H1 (cell line): ENCODE results near the gene STX5. TPM values are rescaled to one million over a fixed set of nuclear protein-coding genes. Genes with fewer than 3 reads are reported as not detected.

Experiments used
- CTCF ChIA-PET: fragments of 300-600 bp; sonication (Branson Sonifier 250); formaldehyde crosslinking; loops from one replicate; lab custom pipeline; 2021; ENCODE audit not compliant: partially characterized antibody; lab: Charles Lee
- POLR2A ChIA-PET: fragments of 300-600 bp; sonication (Branson Sonifier 250); formaldehyde crosslinking; loops from one replicate; lab custom pipeline; 2021; ENCODE audit warnings: inconsistent platforms; ENCODE audit not compliant: partially characterized antibody; lab: Charles Lee
- DNase-seq, 2 experiments: peaks; one replicate each; pipeline versions ENCODE4 v3.0.0 to v3.0.0-alpha.2; 2010 to 2022; ENCODE audit warnings: low spot score in 2 of 2, low read depth in 1 of 2, mixed read lengths in 1 of 2
- FAIRE-seq: peaks from 2 replicates; lab custom pipeline; 2011; peaks lifted over from hg19 to GRCh38; lab: Jason Lieb, UNC
- H2AFZ ChIP-seq: 2 replicates; pipeline ENCODE4 v1.8.1; 2012; ENCODE audit warnings: low read length, inconsistent platforms
- H2AK5ac ChIP-seq: 2 replicates; pipeline ENCODE4 v1.6.1; 2013; ENCODE audit warnings: low read depth, low read length
- H2BK120ac ChIP-seq: replicated peaks from 2 replicates; pipeline ENCODE3; 2013; ENCODE audit warnings: low read depth, low read length, inconsistent platforms
- H2BK12ac ChIP-seq: 2 replicates; pipeline ENCODE4 v1.6.1; 2013; ENCODE audit warnings: low read depth, low read length
- H2BK15ac ChIP-seq: 2 replicates; pipeline ENCODE4 v1.6.1; 2013; ENCODE audit warnings: low read length
- H2BK20ac ChIP-seq: 2 replicates; pipeline ENCODE4 v1.6.1; 2013; ENCODE audit warnings: low read length
- H2BK5ac ChIP-seq: 2 replicates; pipeline ENCODE4 v1.6.1; 2013; ENCODE audit warnings: low read depth, low read length
- H3K14ac ChIP-seq: 2 replicates; pipeline ENCODE4 v1.6.1; 2013; ENCODE audit warnings: inconsistent platforms; ENCODE audit not compliant: insufficient read length
- H3K18ac ChIP-seq: 2 replicates; pipeline ENCODE4 v1.6.1; 2013; ENCODE audit warnings: low read length; ENCODE audit errors: extremely low read depth
- H3K23ac ChIP-seq: 2 replicates; pipeline ENCODE4 v1.6.1; 2013; ENCODE audit warnings: inconsistent platforms; ENCODE audit not compliant: insufficient read length
- H3K23me2 ChIP-seq: 2 replicates; pipeline ENCODE4 v1.6.1; 2013; ENCODE audit warnings: low read depth, low read length
- H3K27ac ChIP-seq: 2 replicates; pipeline ENCODE4 v1.6.1; 2011; ENCODE audit warnings: low read depth, low read length, inconsistent platforms
- H3K27me3 ChIP-seq, 4 experiments: replicated peaks in 1 of 4; 1 replicate in 1 of 4; 2 replicates in 3 of 4; pipeline versions ENCODE4 v1.6.1 to v1.8.1; 2011 to 2013; ENCODE audit warnings: low read length in 3 of 4, mild to moderate bottlenecking in 3 of 4, inconsistent platforms in 2 of 4, mixed read lengths in 2 of 4, moderate library complexity in 1 of 4; ENCODE audit not compliant: control insufficient read depth in 3 of 4, insufficient read depth in 3 of 4; ENCODE audit errors: extremely low read depth in 1 of 4
- H3K36me3 ChIP-seq, 4 experiments: 2 replicates each; pipeline versions ENCODE4 v1.6.1 to v1.8.1; 2011 to 2013; ENCODE audit warnings: mild to moderate bottlenecking in 4 of 4, low read length in 3 of 4, moderate library complexity in 2 of 4, control low read depth in 1 of 4, inconsistent platforms in 1 of 4; ENCODE audit not compliant: insufficient read depth in 4 of 4, control insufficient read depth in 2 of 4
- H3K4ac ChIP-seq: replicated peaks from 2 replicates; pipeline ENCODE3; 2013; ENCODE audit warnings: low read length, low read depth, mixed read lengths, inconsistent platforms; ENCODE audit not compliant: insufficient read length
- H3K4me1 ChIP-seq, 4 experiments: replicated peaks in 1 of 4; 1 replicate in 1 of 4; 2 replicates in 3 of 4; pipeline versions ENCODE4 v1.6.1 to v1.8.1; 2011 to 2013; ENCODE audit warnings: low read length in 3 of 4, inconsistent platforms in 2 of 4, mixed read lengths in 1 of 4; ENCODE audit not compliant: insufficient read depth in 4 of 4, control insufficient read depth in 3 of 4
- H3K4me2 ChIP-seq, 2 experiments: 2 replicates each; pipeline versions ENCODE4 v1.6.1 to v1.8.1; 2011 to 2013; ENCODE audit warnings: low read depth in 2 of 2, low read length in 2 of 2, control low read depth in 1 of 2, inconsistent platforms in 1 of 2, mild to moderate bottlenecking in 1 of 2; ENCODE audit not compliant: insufficient read depth in 1 of 2
- H3K4me3 ChIP-seq, 4 experiments: fragments of 200-600, 300-600 bp in 1 of 4; sonication (generic), shearing (Covaris generic), sonication (Bioruptor Twin) in 1 of 4; 2 replicates each; pipeline versions ENCODE4 v1.5.1 to v1.8.1; 2011 to 2016; ENCODE audit warnings: low read length in 4 of 4, low read depth in 3 of 4, control low read depth in 2 of 4, inconsistent platforms in 2 of 4, mild to moderate bottlenecking in 2 of 4, mixed read lengths in 1 of 4, moderate library complexity in 1 of 4; ENCODE audit not compliant: insufficient read depth in 2 of 4; ENCODE audit errors: extremely low read depth in 1 of 4
- H3K56ac ChIP-seq: replicated peaks from 2 replicates; pipeline ENCODE3; 2013; ENCODE audit warnings: low read depth, mild to moderate bottlenecking, mixed read lengths, low read length, inconsistent platforms; ENCODE audit not compliant: insufficient read length
- H3K79me1 ChIP-seq: 2 replicates; pipeline ENCODE4 v1.6.1; 2013; ENCODE audit warnings: low read depth, low read length, control low read depth
- H3K79me2 ChIP-seq, 2 experiments: 2 replicates each; pipeline versions ENCODE4 v1.6.1 to v1.8.1; 2012 to 2013; ENCODE audit warnings: low read length in 2 of 2, mild to moderate bottlenecking in 2 of 2, inconsistent platforms in 1 of 2; ENCODE audit not compliant: insufficient read depth in 2 of 2, control insufficient read depth in 1 of 2
- H3K9ac ChIP-seq, 4 experiments: replicated peaks in 1 of 4; 1 replicate in 1 of 4; 2 replicates in 3 of 4; pipeline versions ENCODE4 v1.6.1 to v1.8.1; 2011 to 2013; ENCODE audit warnings: low read depth in 3 of 4, low read length in 3 of 4, control low read depth in 2 of 4, mild to moderate bottlenecking in 2 of 4, moderate library complexity in 2 of 4, inconsistent platforms in 1 of 4; ENCODE audit errors: extremely low read depth in 1 of 4
- H3K9me3 ChIP-seq, 2 experiments: 2 replicates each; pipeline versions ENCODE4 v1.6.1 to v1.8.1; 2012 to 2013; ENCODE audit warnings: mild to moderate bottlenecking in 2 of 2, moderate library complexity in 2 of 2, control low read depth in 1 of 2, inconsistent platforms in 1 of 2, low read depth in 1 of 2, low read length in 1 of 2, mixed read lengths in 1 of 2; ENCODE audit not compliant: insufficient read depth in 2 of 2
- H4K20me1 ChIP-seq, 2 experiments: replicated peaks in 1 of 2; 2 replicates each; pipeline versions ENCODE3 to v1.8.1; 2011 to 2013; ENCODE audit warnings: inconsistent platforms in 2 of 2, low read length in 2 of 2, mild to moderate bottlenecking in 1 of 2; ENCODE audit not compliant: insufficient read depth in 2 of 2, control insufficient read depth in 1 of 2
- H4K5ac ChIP-seq: 2 replicates; pipeline ENCODE4 v1.6.1; 2013; ENCODE audit warnings: low read length, low read depth, mixed read lengths, inconsistent platforms; ENCODE audit not compliant: insufficient read length
- H4K8ac ChIP-seq: 2 replicates; pipeline ENCODE4 v1.8.0; 2013; ENCODE audit warnings: mild to moderate bottlenecking, moderate library complexity, low read length, inconsistent platforms; ENCODE audit not compliant: insufficient read depth; ENCODE audit errors: extremely low read depth
- H4K91ac ChIP-seq: replicated peaks from 2 replicates; pipeline ENCODE3; 2013; ENCODE audit warnings: low read length, mixed read lengths, inconsistent platforms; ENCODE audit not compliant: insufficient read length
- BRCA1 ChIP-seq: IDR thresholded peaks from 2 replicates; pipeline ENCODE4 v1.6.1; 2012; ENCODE audit warnings: low read depth, low read length, improper control_type of control experiment
- MAFK ChIP-seq: IDR thresholded peaks from 2 replicates; pipeline ENCODE4 v1.6.1; 2012; ENCODE audit warnings: low read depth, mild to moderate bottlenecking, improper control_type of control experiment, low read length
- RXRA ChIP-seq: IDR thresholded peaks from 2 replicates; pipeline ENCODE4 v1.6.1; 2011; ENCODE audit warnings: low read depth, mild to moderate bottlenecking, low read length, moderate library complexity; ENCODE audit not compliant: insufficient read depth
- TBP ChIP-seq: IDR thresholded peaks from 2 replicates; pipeline ENCODE4 v1.6.1; 2011; ENCODE audit warnings: low read depth, low read length, improper control_type of control experiment
- WGBS, 2 experiments: shearing (Covaris generic) in 1 of 2; methylation state at CpG; one replicate each; pipeline versions ENCODE4 v1.1.6 to v1.1.7; 2013 to 2015; ENCODE audit warnings: low lambda C conversion rate in 2 of 2, mixed read lengths in 2 of 2, inconsistent platforms in 1 of 2, low coverage in 1 of 2, missing lambda C conversion rate in 1 of 2; ENCODE audit not compliant: insufficient replicate concordance in 2 of 2, insufficient coverage in 1 of 2, insufficient read length in 1 of 2; ENCODE audit errors: extremely low coverage in 1 of 2, missing lambda C conversion rate in 1 of 2; 5-methylcytosine and 5-hydroxymethylcytosine counted together
- polyA plus RNA-seq, 7 experiments: library from polyadenylated mRNA; depleted of rRNA in 3 of 7; stranded (reverse) in 5 of 7; unstranded in 2 of 7; fragments of >200 nt in 5 of 7; fragments of 200-250 nt in 2 of 7; gene quantifications; 1 replicate in 5 of 7; 2 replicates in 1 of 7; 4 replicates in 1 of 7; pipeline versions ENCODE4 v1.2.1 to v1.2.3, GENCODE V29; 2011 to 2013; ENCODE audit warnings: missing spikeins in 2 of 7, mixed read lengths in 2 of 7
- total RNA-seq: library from RNA; stranded (reverse); fragmentation: NEBNext Ultra II Directional; extraction: Animal tissue kit (Norgen Biotek cat#: 25700); gene quantifications from 2 replicates; pipeline ENCODE4 v1.2.1, GENCODE V29; 2021
- TF ChIP-seq, protein P1 (sequence below): IDR thresholded peaks from 2 replicates; pipeline ENCODE4 v1.6.1; 2012; ENCODE audit warnings: inconsistent platforms
- TF ChIP-seq, protein P2 (sequence below): IDR thresholded peaks from 2 replicates; pipeline ENCODE4 v1.6.1; 2011; ENCODE audit warnings: low read depth, mild to moderate bottlenecking, low read length; ENCODE audit not compliant: insufficient read depth

The STX5 gene
- total and polyA plus RNA-seq, 2 of the 8 experiments (the other 6 are each of a cell fraction or from before 2014, with no cell fraction given): 24.2 to 28.5 TPM

DNA sequence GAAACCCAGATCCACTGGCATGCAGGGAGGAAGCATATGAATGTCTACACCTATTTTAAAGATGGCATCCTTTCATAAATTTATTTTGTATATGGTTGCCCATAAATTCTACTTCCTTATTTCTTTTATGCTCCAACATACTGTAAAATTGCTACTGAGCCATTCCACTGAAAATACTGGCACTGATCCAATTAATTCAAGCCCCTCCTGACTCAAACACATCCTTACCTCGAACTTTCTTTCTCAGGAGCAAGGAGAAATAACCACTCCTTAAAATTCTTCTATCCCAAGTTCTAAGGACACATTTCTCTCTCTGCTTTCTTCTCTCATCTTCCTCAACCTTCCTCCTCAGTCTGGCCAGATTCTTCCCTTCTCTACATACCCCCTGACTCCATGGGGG lies 21.1 kb downstream of the STX5 start:
- Histone ChIP-seq H3K79me2 (no peaks in the 10 kb centered on the region), H2BK20ac (no peak overlapping the region), H3K56ac (no peak overlapping the region), H3K23me2 (no peaks in the 10 kb centered on the region), H4K8ac (no peak overlapping the region), H3K4me3 (no peak overlapping the region), H3K4me1 (peaks cover 0 to 2% (median under 1%) of the 10 kb centered on the region in 4 experiments; a peak in 1 of 7 replicates), H3K27me3 (no peaks in the 10 kb centered on the region), H4K5ac (no peak overlapping the region), H2AK5ac (no peak overlapping the region), H3K9me3 (no peaks in the 10 kb centered on the region), H3K9ac (no peak overlapping the region), H4K91ac (no peak overlapping the region), H2BK15ac (no peak overlapping the region), H2BK120ac (no peak overlapping the region), H3K79me1 (no peaks in the 10 kb centered on the region), H3K4me2 (no peak overlapping the region), H4K20me1 (no peaks in the 10 kb centered on the region), H3K14ac (no peak overlapping the region), H3K36me3 (peaks cover 0 to 2% (median 0%) of the 10 kb centered on the region in 4 experiments; a peak in 1 of 8 replicates), H2BK12ac (no peak overlapping the region), H2BK5ac (no peak overlapping the region), H3K4ac (no peak overlapping the region), H2AFZ (no peak overlapping the region), H3K23ac (no peak overlapping the region), H3K27ac (no peak overlapping the region), H3K18ac (no peak overlapping the region)
- FAIRE-seq (no peak), DNase-seq (no peak)
- ChIA-PET CTCF (no interaction called here), POLR2A (interaction anchor here (1.2 to 6.8 kb wide), 5 partner anchors 22 to 155 kb away, joined by 3 to 50 read pairs (median 14); partner anchors contain the start of genes STX5, TEX54 and TMEM179B)
- WGBS, 2 experiments: 95% methylated on average over 1 of the region's 1 CpG; no CpG with 5 or more reads in 1 of the 2 experiments
- TF ChIP-seq, protein P1, sequence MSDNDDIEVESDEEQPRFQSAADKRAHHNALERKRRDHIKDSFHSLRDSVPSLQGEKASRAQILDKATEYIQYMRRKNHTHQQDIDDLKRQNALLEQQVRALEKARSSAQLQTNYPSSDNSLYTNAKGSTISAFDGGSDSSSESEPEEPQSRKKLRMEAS: no peak
- TF ChIP-seq RXRA (no peak), TBP (no peak), BRCA1 (no peak), MAFK (no peak)
- TF ChIP-seq, protein P2, sequence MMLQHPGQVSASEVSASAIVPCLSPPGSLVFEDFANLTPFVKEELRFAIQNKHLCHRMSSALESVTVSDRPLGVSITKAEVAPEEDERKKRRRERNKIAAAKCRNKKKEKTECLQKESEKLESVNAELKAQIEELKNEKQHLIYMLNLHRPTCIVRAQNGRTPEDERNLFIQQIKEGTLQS: no peak
